ENCODE data around the gene JPT1.

GRCh38 chr17:75174996-75175395, 20.7 kb upstream of the JPT1 start:
- no peak for TF ChIP-seq CTCF (IDR thresholded peaks at IDR 0.05; ENCODE audit: poor library complexity)
- no peak for TF ChIP-seq EZH2 (IDR thresholded peaks at IDR 0.05; ENCODE audit: borderline replicate concordance)
- TF ChIP-seq EZH2phosphoT487 (IDR thresholded peaks at IDR 0.05; ENCODE audit: low read depth, severe bottlenecking, unreplicated experiment) = no peak
